GM21515 (cell line): ENCODE results near the gene KIAA1671.

Source experiments
- ATAC-seq: cut with Tn5 transposase; IDR thresholded peaks from one replicate; pipeline ENCODE4 v1.9.1; 2021; ENCODE audit not compliant: unreplicated experiment

The KIAA1671 gene

DNA sequence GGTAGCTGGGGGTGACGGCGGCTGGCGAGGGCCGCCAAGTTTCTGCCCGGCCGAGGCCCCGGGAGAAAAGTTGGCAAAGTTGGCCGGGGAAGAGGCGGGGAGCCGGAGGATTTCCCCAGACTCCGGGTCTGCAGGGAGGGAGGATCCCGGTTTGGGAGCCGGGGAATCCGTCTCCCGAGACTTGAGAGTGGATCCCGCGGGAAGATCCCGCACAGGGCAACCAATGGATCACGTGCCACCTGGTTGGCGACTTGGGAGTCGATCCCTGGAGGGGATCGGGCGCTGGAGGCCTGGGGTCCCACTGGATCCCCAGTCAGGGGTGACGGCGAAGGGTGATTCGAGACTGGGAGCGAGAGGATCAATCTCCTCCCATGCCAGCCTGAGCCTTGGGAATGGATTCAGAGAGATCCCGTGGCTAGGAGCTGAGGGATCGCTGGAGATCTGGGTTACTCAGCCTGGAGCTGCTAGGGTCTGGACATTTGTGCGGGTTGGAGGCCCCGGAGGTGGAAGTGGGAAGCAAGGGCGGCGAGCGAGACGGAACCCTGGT lies 394 bp downstream of the KIAA1671 start:
- ATAC-seq, result no peak

DNA sequence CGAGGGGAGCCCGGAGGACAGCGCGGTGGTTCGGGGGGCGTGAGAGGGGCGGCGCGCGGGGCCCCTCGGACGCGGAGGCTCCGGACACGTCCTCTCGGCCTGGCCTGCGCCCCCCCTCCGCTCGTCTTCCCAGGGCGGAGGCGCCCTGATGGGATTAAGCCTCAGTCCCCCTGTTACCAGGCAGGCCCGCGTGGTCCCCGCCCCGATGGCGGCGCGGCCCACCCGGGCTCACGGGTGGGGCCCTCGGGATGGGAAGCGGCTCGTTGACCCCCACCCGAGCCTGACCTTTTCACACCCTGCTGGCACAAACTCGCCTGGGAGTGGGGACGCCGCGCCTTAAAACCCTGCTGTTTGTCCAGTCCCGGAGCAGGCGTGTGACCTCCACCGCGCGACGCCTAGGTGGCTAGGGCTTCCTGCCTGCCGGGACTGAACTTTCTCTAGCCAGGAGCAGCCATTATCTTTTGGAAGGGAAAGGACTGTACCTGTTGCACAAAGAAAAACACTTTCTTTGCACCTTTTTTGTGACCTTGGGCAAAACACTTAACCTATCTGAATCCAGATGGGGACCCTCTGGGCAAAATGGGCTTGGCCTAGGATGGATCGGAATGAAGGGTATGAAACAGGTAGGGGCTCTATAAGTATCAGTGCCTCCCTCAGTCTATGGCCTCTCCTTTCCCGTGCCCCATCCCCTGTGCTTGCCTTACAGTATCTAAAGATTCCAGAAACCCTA lies 1.0 kb downstream of the KIAA1671 start:
- ATAC-seq, result no peak

DNA sequence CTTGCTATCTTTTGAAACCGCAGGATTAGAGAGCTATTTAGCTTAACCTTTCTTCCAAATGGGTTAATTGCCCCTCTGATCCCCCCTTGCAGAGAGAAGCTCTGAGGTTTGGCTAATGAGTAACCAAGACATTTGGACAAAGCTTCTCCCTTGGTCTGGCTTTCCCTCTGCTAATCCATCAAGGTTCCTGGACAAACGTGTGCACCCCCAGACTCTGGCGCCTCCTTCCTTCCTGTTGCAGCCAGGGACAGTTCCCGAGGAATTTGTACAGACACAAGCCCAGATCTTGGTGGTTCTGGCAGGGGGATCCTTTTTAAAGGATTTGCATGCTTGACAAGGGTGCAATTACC lies 1.6 kb downstream of the KIAA1671 start:
- ATAC-seq, result no peak

DNA sequence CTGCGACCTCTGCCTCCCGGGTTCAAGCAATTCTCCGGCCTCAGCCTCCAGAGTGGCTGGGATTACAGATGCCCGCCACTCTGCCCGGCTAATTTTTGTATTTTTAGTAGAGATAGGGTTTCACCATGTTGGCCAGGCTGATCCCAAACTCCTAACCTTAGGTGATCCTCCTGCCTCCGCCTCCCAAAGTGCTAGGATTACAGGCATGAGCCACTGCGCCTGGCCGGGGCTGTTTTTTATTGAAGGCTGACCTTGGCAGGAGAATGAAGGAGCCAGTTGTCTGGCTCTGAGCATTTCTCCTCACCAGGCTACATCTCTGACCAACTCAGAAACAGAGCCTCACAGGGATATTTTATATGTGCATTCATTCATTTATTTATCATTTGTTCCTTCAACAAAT lies 2.3 kb downstream of the KIAA1671 start:
- ATAC-seq, result no peak

DNA sequence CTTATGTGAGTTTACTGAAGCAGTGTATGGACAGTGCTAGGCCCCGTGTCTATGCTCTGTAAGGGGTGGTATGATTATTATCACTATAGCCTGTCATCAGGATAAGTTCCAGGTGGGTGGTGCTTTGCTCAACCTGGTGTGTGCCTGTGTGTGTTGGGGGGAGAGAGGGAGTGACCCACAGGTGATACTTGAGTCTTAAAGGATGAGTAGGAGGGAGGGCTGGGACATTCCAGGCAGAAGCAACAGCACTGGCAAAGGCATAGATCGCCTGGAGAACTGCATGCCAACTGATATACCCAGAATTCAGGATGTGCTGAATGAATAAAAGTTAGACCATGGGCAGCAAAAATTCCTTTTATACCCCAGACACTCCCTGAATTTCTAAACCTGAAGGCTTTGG lies 4.5 kb downstream of the KIAA1671 start:
- ATAC-seq, result no peak

DNA sequence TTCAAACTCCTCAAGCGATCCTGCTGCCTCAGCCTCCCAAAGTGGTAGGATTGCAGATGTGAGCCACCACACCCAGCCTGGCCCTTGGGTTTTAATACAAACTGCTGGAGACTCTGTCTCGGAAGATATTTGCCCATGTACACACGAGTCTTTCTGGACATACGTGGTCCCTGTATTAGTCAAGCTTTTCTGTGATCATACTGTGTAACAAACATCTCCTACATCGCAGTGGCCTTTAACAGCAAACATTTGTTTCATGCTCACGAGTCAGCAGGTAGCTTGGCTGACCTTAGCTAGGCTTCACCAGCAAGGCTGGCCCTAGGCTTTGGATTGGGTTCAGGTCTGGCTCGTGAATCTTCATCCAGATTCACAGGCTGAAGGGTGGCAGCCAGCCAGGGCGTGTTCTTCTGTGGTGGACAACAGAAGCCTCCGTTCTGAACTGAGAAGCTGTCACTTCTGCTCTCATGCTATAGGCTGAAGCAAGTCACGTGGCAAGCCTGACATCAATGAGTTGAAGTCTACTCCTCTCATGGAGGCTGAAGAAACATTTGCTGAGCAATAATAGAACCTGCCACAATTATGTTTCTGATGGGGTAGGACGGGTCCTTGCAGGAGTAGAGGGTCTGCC lies 8.8 kb downstream of the KIAA1671 start:
- no peak for ATAC-seq

DNA sequence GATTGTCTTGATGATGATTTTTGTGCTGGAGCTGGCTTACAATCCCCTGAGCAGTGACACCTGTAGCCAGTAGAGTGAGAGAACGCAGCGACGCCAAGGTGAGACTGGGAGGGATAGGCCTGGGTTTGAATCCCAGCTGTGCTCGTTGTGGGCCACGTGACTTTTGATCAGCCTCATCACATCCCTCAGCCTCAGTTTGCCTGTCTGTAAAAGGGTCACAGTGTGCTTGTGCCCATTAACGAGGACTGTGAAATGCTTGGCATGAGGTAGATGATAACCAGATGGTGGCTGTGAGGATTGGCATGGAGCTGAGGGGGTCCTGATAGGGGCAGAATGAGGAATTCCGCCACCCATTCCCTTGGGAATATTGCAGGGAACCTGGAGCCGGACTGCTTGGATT lies 9.6 kb downstream of the KIAA1671 start:
- ATAC-seq, result no peak

DNA sequence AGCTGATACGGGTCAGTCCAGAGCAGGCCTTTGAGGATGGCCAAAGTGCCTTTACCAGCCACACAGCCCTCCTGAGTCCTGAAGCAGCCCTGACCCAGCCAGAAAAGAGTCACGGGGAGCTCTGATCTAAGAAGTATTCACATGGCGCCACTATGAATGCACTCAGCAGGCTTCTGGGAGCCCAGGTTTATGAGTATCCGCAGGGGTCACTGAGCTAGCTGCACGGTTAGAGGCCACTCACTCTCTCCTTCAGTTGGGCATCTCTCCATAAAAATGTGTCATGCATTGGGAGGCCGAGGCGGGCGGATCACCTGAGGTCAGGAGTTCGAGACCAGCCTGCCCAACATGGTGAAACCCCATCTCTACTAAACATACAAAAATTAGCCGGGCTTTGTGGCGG lies 10.3 kb downstream of the KIAA1671 start:
- no peak for ATAC-seq

DNA sequence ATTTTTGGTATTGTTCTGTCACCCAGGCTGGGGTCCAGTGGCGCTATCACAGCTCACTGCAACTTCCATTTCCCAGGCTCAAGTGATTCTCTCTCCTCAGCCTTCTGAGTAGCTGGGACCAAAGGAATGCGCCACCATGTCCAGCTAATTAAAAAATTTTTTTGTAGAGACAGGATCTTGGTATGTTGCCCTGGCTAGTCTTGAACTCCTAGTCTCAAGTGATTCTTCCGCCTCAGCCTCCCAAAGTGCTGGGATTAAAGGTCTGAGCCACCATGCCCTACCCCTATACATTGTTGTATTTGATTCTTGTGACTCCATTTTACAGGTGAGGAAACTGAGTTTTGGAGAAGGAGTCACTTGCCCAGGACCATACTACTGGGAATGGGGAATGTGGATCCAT lies 11.9 kb downstream of the KIAA1671 start:
- ATAC-seq, result no peak

DNA sequence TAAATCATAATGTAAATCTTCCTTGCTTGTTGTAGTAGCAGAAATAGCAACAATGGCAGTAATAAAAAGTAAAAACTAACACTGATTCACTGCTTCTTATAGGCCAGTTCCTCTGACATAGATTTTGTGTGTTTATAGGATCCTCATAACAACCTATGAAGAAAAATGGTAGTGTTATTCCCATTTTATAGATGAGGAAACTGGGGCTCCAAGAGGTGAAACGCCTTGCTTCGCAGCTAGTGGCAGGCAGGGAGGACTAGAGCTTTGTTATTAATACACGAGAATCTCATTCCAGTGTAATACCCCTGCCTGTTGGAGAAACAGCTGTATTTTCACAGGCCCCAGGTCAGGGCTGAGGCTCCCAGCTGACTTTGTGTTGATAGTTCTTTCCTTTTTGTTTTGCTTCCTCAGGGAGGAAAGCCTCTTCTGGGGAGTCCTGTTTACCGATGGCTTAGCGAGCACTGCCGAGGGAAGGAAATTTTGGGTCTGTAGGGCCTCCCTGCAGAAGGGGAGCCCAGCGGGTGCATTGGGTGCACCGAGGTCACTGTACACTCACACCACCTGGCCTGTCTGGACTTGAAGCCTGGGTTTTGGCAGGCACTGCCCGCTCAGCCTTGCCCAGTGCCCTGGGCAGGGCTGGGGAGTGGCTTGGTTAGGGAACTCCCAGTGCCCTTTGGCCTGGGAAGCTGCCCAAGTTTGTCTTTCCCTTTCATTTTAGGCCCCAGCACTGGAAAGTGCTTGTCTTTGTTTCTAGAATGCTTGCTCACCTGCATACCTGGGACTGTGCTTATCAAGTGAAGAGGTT lies 13.5 kb downstream of the KIAA1671 start:
- no peak for ATAC-seq

DNA sequence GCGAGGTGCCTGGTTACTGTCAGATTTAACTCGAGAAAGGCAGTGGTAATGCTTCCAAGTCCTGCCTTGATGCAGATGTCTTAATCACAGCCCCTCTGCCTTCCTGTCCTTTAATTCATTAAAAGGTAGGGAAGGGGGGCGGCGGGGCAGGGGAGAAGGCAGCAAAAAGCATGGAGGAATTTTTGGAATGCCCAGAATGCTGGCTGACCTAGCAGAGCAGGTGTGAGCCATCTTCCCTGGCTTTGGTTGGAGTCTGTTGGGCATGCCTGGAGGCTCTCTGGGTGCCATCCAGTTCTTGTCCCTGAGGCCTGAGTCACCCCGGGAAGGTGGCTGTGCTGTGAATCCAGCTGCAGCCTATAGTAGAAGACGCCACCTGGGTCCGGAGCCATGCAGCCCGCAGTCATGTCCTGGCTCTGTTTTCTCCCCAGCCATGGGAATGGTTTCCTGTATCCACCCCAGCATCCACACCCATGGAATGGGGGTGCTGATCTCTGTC lies 15.6 kb downstream of the KIAA1671 start:
- ATAC-seq, result no peak

DNA sequence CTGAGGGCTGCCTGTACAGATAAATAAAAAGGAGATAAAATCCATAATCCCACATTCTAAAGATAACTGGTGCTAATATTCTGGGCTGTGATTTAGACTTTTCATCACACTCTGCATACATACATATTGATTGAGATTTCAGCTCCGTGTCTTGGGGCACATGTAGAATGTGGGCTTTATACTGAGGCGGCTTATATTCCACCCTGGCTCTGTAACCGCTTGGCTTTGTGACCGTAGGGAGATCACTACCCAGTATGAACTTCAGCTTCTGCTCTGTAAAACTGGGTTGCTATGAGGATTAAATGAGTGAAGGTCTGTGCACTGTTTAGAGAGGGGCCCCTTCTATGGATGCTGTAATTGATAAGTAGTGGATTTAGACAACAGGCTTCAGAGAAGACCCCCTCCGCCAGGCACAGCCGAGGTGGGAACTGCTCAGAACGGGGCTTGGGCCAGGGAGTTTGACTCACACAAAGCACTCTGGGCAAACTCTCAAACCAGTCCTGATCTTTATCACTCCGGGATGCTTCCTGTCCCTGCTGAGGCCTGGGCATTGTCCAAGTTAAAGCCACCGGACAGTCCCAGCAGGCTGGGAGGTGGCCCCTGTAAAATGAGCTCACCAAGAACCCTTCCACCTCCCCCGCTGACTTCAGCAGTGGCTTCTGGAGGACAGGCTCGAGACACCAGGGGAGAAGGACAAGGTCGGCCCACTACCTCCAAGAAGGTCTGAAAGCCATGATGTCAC lies 17.2 kb downstream of the KIAA1671 start:
- ATAC-seq, result no peak

DNA sequence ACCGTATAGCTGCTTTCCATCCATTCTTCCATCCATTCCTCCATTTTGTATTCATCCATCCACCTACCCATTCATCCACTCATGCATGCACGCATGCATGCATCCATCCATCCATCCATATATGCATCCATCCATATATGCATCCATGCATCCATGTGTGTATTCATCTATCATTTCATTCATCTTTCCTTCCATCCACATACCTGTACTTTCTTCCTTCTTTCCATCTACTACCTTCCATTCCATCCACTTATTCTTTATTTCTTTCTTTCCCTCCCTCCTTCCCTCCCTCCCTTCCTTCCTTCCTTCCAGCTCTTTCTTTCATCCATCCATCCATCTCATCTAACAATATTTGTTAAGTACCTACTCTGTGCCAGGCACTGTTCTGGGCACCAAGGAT lies 19.9 kb downstream of the KIAA1671 start:
- ATAC-seq, result no peak

DNA sequence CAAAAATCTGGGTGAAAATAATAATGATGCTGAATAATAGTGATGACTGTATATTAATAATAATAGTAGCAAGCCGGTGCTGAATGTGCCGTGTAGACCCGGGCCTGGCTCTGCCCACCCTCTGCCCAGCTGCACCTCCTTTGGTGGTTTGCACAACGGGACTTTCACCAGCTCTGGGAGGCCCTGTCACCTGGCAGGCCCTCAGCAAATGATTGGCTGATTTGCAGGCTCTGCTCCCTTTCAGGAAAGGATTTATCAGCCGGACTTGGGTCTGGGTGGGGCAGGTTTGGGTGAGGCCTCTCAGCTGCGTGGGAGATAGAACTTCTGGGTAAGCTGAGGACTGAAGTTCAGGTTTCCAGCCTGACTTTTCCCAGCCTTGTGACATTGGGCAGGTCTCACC lies 21.4 kb downstream of the KIAA1671 start:
- no peak for ATAC-seq

DNA sequence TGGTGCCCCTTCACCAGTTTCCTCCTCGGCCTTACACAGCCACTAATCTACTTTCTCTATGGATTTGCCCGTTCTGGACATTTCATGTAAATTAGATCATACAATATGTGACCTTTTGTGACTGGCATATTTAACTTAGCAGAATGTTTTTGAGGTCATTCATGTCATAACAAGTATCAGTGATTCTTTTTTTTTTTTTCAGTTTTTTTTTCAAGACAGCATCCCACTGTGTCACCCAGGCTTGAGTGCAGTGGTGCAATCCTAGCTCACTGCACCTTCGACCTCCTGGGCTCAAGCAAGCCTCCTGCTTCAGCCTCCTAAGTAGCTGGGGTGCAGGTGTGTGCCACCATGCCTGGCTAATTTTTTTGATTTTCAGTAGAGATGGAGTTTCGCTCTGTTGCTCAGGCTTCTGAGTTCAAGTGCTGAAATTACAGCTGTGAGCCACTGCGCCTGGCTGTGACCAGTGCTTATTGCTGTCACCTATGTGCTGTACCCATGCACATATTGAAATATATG lies 22.7 kb downstream of the KIAA1671 start:
- no peak for ATAC-seq

DNA sequence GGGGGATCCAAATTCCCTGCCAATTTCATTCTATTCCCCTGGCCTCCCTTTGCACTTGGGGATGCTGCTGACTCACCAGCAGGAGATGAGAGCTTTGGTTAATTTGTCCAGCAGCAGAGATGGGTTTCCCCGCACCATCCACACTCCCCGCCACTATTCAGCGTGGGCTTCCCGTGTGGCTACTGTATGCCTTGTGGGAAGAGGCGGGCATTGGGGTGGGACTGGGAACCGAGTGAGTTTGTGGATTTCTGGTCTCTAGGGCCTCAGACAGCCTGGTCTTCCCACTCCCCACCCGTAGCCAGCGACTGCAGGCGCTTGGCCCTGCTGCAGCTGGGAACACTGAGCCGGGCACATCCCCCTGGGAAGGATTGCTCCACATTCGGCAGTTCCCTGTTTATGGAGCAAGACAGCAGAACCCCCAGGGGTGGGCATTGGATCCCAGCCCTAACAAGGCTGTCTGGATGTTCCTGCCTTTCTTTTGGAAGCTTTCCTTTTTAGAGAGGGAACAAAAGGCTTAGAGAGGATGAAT lies 23.4 kb downstream of the KIAA1671 start:
- ATAC-seq, result no peak

DNA sequence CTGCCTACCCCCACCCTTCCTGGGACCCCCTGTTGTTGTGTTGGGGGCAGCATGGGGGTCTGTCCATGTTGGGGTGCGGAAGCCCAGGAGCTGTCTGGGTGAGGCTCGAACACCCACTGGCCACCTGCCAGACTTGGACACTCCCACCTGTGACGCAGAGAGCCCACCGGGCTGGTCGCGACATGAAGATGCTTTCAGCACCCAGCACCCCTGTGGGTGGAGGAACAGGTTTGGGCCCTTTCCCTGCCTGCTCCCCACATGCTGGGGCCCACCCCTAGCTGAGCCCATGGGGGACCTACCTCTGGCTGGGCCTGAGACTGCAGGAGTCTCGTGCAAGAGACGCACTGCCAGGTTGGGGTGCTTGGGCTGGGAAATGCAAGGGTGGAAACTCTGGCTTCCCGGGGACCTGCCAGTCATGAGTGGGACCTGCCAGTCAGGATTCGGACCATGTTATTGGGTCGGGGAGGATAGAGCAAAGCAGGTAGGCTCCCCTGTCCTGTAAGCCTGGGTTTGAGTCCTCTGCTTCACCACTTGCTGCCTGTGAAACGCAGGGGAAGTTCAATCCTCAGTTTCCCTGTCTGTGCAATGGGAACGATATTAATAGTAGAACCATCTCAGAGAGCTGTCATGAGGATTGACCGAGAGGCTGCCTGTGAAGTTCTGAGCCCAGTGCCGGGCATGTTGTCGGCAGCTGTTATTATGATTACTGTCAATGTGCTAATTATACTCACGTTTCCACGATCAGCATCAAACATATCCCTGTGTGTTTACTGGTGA lies 24.1 kb downstream of the KIAA1671 start:
- no peak for ATAC-seq

DNA sequence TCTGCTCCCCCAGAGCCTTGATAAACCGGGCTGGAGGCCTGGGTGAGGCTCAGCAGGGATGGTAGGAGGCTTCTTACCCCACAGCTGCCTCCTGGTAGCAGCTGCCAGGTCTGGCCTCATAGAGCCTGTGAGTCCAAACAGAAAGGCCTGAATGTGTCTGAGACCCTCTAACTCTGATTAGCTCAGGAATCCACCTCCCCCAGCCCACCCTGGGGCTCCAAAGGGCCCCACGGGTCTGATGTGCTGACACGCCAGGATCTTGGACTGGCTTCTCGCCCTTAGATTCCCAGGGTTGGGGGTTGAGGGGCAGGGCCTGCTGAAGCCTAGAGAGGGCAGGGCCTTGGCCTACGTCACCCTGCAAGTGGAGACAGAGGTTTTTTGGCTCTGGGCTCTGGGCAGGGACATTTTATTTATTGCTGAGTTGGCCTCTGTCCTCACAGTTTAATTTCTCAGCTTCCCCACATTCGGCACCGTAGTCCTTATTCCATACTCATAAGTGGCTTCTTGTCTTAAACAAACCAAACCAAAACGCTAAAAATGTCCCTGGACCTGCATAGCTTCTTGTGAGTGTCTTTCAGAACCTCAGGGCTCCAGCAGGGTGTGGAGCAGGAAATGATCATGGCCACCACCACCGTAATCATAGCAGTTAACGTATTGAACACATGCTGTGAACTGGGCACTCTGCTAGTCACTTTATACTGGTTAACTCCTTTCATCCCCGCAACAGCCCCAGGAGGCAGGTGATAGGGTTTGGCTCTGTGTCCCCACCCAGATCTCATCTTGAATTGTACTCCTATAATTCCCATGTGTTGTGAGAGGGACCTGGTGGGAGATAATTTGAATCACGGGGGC lies 25.1 kb downstream of the KIAA1671 start:
- no peak for ATAC-seq

DNA sequence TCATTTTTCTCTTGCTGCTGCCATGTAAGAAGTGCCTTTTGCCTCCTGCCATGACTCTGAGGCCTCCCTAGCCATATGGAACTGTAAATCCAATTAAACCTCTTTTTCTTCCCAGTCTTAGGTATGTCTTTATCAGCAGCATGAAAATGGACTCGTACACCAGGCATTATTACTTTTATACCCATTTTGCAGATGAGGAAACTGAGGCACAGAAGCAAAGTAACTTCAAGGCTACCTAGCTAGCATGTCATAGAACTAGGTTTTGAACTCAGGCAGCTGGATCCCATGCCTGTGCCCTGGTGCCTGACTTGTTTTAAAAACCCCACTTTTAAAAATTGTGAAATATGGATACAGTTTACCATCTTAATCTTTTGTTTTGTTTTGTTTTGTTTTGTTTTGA lies 25.8 kb downstream of the KIAA1671 start:
- no peak for ATAC-seq
